GM21737 (cell line): Measurements from ENCODE around the gene KAZN.

Experiments used
- ATAC-seq: cut with Tn5 transposase; IDR thresholded peaks from one replicate; pipeline ENCODE4 v1.9.1; 2021; ENCODE audit warnings: mild to moderate bottlenecking, moderate library complexity; ENCODE audit not compliant: unreplicated experiment

KAZN gene

DNA sequence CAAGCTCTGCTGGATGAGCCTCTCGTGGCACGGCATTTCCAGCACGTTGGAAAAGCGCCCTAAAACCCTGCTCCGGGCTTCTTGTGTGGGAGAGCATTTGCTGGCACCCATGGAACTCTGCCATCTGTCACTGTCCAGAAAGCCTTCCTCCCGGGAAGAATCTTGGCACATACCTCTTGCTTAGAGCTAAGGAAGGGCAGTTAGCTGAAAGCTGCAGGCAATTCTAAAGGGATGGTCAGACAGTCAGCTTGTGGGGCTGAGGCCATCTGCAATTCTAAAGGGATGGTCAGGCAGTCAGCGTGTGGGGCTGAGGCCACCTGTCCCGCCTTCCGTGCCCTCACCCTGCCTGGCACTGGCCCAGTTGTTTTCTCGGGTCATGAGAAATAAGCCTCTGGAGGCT is 416.0 kb downstream of the KAZN start:
- ATAC-seq: no peak

DNA sequence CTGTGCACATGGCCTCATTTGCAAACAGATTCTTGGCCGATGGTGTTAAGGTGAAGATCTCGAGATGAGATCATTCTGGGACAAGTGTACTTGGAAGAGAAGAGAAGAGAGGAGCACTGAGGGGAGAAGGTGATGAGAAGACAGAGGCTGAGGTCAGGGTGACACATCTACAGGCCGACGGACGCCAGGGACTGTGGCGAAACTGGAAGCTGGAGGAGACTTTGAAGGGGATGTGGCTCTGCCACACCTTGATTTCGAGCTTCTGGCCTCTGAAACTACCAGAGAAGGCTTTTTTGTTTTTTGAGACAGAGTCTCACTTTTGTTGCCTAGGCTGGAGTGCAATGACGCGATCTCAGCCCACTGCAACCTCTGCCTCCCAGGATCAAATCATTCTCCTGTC is 417.5 kb downstream of the KAZN start:
- no peak for ATAC-seq

DNA sequence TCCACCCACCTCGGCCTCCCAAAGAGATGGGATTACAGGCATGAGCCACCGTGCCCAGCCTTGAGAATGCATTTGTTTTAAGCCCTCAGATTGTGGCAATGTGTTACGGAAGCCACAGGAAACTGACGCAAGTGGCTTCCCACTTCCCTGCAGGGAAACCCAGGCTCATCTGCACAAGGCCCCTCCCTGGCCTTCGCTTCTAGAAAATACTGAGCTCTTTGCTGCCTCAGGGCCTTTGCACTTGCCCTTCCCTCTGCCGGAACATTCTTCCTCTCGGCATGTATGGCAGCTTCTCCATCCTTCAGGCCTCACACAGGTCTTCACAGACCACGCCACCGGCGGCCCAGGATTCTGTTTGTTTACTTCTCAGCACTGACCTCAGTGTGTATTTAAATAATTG is 418.0 kb downstream of the KAZN start:
- ATAC-seq: no peak

DNA sequence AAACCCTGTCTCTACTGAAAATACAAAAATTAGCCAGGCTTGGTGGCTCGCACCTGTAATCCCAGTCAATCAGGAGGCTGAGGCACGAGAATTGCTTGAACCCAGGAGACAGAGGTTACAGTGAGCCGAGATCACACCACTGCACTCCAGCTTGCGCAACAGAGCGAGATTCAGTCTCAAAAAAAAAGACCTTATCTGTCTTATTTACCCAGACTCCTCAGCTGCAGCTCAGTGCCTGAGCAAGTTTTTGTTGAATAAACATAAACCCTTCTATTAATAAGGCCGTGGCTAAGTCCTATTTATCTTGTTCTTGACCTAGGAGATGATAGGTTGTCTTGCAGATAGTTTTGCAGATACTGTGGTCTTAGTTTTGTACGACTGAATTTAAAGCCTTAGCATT is 418.6 kb downstream of the KAZN start:
- ATAC-seq: no peak

DNA sequence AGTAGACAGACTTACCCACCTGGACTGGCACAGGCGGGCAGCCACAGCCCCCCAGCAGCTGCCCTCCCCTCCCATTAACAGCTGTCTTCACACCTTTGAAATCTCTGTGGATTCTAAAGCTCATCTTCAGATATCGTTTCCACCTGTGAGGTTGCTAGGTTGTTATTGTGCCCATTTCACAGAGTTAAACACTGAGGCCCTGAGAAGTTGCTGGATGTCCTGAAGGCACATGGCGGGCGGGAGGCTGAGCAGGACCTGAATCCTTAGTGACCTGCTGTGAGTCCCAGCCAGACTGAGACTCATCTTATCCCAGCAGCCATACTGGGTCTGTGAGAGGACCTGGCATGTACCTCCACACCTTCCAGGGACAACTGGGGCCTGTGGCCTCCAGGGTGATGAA is 420.3 kb downstream of the KAZN start:
- no peak for ATAC-seq

DNA sequence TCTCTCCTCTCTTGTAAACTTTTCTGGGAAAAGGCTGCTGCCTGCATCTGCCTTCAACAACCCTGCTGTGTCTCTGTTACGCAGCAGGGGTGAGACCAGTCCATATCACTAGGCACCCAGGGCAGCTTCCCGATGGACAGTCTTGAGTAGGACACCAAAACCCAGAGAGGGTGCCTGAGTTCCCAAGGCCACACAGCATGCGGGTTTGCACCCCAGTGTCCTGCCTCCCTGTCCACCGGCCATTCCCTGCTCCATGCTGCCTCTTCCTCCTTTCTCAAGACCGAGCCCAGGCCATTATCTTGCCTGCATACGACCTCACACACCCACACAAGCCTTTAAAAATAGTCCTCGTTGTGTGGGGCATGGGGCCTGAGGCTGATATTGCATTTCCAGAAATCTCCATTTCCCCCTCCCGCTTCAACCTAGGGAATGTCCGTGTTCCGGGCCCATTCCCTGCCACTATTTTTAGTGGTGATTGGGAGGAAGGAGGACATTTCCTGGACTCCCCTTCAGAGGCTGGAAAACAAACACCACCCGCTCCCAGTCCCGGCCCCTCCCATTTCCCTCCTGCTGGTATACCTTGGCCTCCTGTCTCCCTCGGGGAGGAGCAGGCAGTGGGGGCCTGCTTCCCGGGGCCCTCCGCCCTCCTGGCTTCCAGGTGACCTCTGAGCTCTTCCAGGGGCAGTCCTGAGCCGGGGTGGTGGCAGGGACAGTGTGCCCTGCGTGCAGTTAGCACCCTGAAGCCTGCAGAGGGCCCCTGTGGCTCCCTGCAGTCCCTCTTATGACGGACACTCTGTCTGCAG is 422.7 kb downstream of the KAZN start:
- no peak for ATAC-seq

DNA sequence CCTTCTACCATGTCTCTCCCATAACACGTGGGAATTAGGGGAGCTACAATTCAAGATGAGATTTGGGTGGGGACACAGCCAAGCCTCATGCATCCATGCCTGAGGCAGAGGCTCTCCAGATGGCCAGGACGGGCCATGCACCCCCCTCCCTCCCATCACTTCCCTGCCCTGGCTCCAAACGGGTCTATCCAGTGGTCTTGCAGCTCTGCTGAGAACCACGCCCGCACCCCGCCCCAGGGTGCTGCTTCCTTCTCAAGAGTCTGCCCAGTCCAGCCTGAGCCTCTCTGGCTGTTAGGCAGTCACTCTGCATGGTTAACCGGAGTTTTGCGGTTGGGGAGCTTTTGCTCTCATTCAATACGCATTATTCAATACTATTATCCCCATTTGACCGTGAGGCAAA is 423.6 kb downstream of the KAZN start:
- ATAC-seq: no peak

DNA sequence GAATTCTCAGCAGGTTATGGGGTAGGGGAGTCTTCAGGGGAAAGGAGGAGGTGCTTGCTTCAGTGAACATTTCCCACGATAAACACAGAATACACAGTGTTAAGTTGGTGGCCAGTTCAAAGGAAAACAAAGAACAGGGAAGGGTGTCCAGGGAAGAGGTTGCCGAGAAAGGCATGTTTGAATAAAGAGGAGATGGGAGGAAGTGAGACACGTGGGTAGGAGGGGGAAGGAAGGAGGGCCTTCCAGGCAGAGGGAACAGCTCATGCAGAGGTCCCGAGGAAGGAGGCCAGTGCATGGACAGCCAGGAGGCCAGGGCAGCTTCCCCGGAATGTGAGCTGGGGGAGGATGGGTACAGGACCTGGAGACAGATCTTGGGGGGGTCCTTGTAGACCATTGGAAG is 424.7 kb downstream of the KAZN start:
- no peak for ATAC-seq

DNA sequence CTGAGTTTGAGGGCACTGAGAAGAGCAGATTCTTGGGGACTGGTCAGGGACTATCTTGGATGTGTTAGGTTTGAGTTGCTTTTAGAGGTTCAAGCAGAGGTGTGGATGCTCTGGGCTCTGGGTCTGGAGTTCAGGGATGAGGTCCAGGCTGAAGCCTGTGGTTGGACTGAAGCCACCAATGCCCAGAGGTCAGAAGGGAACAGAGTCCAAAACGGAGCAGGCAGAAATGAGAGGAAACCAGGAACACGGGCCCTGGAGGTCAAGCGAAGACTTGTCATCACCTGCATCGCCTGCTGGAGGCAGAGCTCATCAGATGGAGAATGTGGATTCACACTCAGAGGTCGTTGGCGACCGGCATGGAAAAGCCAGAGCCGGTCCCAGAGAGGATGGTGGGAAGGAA is 425.5 kb downstream of the KAZN start:
- ATAC-seq: no peak

DNA sequence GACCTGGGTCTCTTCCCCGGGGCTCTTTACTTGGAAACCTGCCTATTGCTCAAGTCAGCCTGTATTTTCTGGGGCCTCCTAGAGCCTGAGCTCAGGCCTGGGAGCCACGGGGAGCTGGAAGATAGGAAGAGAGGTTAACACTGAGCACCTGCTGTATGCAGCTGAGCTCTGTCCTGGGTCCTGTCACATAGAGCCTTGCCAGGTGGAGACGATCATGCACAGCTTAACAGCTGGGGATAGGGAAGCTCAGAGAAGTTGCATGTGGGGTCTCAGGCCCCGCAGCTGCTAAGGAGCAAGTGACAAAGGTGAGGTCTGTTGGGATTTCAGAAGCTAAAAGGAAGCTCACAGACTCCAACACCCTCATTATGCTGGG is 427.6 kb downstream of the KAZN start:
- ATAC-seq: no peak

DNA sequence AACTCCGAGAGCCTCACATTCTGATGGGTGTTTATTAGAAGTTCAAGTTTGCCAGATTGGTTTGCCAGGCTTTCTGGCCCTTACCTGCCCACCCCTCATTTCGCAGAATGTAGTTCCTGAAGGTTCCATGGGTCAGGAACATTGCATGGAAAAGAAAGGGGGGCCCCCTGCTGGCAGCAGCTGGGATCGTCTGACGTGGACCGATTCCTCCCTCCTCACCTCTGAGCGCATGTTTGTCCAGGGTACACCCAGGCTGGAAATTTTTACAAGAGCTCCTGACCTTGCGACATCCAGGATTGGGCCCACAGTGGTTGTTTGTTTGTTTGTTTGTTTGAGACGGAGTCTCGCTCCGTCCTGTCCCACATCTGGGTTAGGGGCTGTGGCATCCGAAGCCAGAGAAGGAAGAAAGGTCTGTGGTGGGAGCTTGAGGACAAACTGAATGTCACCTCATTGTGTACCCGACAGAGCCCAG is 429.1 kb downstream of the KAZN start:
- no peak for ATAC-seq

DNA sequence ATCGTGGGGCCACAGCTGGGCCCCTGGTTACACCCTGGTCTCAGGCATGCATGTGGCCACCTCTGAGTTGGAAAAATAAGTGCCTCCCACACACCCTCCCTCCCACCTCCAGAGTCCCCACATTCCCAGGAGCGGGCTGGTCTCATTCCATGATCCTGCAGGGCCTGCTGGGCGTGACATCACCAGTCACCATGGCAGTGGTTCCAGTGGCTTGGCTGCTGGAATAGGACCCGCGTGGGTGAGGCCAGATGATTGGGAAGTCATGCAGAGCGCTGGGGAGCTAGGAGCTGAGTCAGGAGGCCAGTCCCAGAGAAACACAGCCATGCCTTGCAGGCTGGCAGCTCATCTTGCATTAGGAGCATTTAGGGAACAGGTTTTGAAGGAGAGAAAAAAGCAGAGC is 429.6 kb downstream of the KAZN start:
- no peak for ATAC-seq

DNA sequence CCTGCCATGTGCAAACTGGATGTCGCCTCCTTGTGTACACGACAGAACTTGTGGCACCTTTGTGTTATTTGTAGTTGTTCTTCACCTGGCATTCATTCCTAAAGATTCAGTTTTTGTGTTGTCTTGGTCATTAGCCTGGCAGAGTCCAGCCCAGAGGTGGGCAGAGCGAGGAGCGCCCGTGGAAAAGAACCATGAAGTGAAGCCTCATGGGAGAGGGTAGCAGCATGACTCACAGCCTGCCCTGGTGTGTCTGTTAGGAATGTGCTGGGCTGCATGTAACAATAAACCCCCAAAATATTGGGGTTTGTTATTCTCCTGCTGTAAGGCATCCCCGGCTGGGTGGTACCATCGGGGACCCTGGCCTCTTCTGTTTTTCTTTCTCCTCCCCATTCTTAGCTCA is 430.1 kb downstream of the KAZN start:
- no peak for ATAC-seq

DNA sequence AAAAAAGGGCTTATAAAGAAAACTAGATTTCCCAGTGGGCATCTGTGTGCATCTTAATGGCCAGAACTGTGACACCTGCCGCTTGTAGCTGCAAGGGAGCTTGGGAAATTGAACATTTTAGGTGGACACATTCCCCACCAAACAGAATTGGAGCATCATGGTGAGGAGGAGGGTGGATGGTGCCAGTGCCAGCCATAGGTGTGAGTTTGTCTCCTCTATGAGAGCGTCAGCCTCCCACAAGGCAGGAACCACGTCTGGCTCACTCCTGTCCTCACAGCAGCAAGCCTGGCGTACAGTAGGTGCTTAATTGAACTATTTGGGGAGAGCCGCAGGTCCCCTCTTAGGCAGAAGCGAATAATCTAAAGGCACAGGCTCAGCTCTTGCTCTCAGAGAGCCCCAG is 430.6 kb downstream of the KAZN start:
- ATAC-seq: no peak

DNA sequence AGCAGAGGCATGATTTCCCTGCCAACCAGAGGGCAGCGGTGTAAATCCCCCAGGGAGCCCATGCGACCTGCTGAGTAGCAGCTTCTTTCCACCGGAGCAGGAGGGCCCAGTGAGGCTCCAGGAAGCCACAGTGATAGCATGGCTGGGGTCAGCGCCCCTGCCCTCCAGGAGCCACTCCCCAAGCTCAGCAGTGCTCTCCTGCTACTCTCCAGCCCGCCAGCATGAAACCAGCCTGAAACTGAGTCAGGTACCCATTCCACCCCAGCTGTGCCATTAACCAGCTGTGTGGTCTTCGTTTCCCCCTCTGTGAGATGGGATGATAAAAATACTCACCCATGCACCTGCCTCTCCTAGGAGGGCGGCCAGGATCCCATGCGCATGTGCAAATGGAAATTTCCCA is 431.3 kb downstream of the KAZN start:
- ATAC-seq: no peak

DNA sequence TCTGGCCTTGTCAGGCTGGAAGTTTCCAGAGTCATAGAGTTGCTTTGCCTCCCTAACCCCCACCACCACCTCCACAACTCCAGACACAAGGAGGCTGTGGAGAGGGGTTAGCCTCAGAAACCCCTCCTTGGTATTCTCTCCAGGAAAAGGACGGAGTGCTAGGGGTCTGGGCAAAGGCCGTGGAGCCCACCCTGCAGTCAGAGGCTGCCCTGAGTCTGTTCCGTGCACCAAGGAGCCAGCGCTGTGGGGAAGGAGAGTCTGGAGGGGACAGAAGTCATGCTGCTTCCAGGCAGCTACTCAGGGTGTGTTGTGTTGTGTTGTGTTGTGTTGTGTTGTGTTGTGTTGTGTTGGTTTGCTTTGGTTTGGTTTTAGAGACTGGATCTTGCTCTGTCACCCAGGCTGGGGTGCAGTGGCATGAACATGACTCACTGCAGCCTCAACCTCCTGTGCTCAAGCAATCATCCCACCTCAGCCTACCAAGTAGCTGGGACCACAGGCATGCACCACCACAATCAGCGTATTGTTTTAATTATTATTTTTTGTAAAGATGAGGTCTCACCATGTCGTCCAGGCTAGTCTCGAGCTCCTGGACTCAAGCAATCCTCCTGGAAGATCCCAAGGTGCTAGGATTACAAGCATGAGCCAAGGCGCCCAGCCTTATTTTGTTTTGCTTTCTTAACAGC is 432.9 kb downstream of the KAZN start:
- ATAC-seq: no peak

DNA sequence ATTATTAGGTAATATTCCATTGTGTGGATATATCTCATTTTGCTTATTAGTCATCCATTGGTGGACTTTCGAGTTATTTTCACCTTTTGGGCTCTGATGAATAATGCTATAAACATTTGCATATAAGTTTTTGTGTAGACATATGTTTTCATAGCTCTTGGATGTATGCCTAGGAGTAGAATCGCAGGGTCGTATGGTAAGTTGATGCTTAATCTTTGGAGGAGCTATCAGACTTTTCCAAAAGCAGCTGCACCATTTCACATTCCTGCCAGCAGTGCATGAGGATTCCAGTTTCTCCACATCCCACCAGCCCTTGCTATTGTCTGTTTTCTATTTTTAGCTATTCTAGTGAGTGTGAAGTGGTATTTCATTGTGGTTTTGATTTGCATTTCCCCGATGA is 434.8 kb downstream of the KAZN start:
- ATAC-seq: no peak

DNA sequence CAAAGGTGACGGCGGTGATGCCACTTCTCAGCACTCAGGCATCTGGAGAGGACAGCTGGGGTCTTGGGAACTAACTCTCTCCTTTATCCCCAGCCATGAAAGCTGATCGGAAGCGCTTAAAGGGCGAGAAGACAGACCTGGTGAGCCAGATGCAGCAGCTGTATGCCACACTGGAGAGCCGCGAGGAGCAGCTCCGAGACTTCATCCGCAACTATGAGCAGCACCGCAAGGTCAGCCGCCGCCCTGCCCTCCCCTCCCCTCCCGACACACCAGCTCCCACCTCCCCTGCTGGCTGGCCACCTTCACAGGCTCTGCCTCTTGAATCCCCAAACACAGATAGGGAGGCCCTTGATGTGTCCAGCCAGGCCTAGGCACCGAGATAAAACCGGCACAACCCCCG is 436.2 kb downstream of the KAZN start:
- no peak for ATAC-seq

DNA sequence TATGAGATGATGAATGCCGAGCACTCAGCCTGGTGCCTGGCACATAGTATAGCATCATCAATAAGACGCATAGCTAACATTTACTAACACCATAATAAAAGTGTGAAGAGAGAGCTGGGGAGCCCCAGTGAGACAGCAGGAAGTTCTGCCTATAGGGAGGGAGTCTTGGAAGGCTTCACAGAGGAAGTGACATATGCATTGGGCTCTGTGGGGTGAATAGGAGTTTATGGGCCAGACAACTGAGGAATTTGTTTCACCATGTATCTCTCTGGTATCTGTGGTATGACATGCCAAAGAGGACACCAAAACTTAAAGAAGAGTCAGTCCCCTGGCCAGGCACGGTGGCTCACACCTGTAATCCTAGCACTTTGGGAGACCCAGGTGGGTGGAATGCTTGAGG is 436.8 kb downstream of the KAZN start:
- ATAC-seq: no peak

DNA sequence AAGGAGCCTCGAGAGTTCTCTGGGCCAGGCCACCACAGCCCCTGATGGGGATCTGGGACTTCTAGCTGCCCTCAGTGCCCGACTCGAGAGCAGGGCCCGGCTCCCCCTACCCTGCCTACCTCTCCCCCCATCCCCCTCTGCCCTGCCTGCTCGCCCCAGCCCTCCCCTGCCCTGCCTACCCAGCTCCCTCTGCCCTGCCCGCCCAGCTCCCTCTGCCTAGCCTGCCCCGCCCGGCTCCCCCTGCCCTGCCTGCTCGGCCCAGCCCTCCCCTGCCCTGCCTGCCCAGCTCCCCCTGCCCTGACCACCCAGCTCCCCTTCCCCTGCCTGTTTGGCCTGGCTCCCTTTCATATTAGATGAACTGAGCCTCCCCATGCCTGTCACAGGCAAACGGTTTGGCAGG is 437.6 kb downstream of the KAZN start:
- ATAC-seq: no peak

DNA sequence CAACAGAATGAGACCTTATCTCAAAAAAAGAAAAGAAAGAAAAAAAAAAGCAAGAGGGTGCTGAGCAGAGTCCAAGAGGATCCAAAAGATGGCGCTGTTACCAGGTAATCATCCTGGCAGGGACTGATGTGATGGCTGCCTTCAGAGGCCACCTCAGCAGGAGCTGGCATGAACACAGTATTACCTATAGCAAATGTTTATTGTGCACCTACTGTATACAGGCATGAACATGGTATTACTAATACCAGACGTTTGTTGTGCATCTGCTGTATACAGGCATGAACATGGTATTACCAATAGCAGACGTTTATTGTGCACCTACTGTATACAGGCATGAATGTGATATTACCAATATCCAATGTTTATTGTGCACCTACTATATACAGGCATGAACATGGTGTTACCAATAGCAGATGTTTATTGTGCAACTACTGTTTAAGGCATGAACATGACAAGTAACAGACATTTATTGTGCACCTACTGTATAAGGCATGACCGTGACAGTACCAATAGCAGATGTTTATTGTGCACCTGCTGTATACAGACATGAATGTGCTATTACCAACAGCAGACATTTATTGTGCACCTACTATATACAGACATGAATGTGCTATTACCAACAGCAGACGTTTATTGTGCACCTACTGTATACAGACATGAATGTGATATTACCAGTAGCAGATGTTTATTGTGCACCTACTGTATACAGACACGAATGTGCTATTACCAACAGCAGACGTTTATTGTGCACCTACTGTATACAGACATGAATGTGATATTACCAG is 439.9 kb downstream of the KAZN start:
- no peak for ATAC-seq
